Gastroesophageal sphincter (tissue), 4 donors: ENCODE measurements around the gene TMEM178B. TPM values are rescaled to one million over a fixed set of nuclear protein-coding genes. Genes with fewer than 3 reads are reported as not detected.

Source experiments
- ATAC-seq: fragments of 150-250 bp; one replicate; pipeline ENCODE4 v1.9.1; 2016; ENCODE audit warnings: mild to moderate bottlenecking, moderate library complexity
- H3K27ac ChIP-seq, 4 donors: fragments of 200-600 bp; sonication (generic) in 3 of 4; 1 replicate in 3 of 4; 2 replicates in 1 of 4; pipeline ENCODE4 v1.5.1; 2016 to 2019
- H3K27me3 ChIP-seq: fragments of 200-600 bp; sonication (generic); one replicate; pipeline ENCODE4 v1.5.1; 2019
- H3K36me3 ChIP-seq, 2 donors: fragments of 200-600 bp; sonication (generic); one replicate each; pipeline ENCODE4 v1.5.1; 2019; ENCODE audit warnings: control low read depth in 1 of 2
- H3K4me1 ChIP-seq, 3 donors: fragments of 200-600 bp; sonication (generic); 1 replicate in 2 of 3; 2 replicates in 1 of 3; pipeline ENCODE4 v1.5.1; 2016 to 2019; ENCODE audit warnings: control low read depth in 2 of 3
- H3K4me3 ChIP-seq, 2 donors: fragments of 200-600 bp; sonication (generic); one replicate each; pipeline ENCODE4 v1.5.1; 2019; ENCODE audit warnings: mild to moderate bottlenecking in 1 of 2, moderate library complexity in 1 of 2
- H3K9me3 ChIP-seq, 3 donors: fragments of 200-600 bp; sonication (generic); one replicate each; pipeline ENCODE4 v1.5.1; 2017 to 2019; ENCODE audit warnings: control low read depth in 2 of 3
- EP300 ChIP-seq: sonication (generic); formaldehyde crosslinking; IDR thresholded peaks from one replicate; pipeline ENCODE4 v1.6.1; 2017; ENCODE audit warnings: antibody characterized with exemption, mild to moderate bottlenecking
- POLR2A ChIP-seq, 2 donors: fragments of 450-650 bp; IDR thresholded peaks; one replicate each; pipeline ENCODE4 v1.6.1; 2017; ENCODE audit warnings: antibody characterized with exemption in 2 of 2, mild to moderate bottlenecking in 2 of 2, moderate library complexity in 1 of 2
- POLR2AphosphoS5 ChIP-seq: sonication (generic); formaldehyde crosslinking; IDR thresholded peaks from one replicate; pipeline ENCODE4 v1.6.1; 2017; ENCODE audit warnings: antibody characterized with exemption
- WGBS, 2 donors: methylation state at CpG; one replicate each; pipeline ENCODE4 v1.1.5; 2018; ENCODE audit warnings: low coverage in 1 of 2; 5-methylcytosine and 5-hydroxymethylcytosine counted together
- total RNA-seq, 4 donors: library from RNA; depleted of rRNA; stranded (reverse); fragments of >200 nt; gene quantifications; one replicate each; pipeline ENCODE4 v1.1.0, GENCODE V29; 2016
- TF ChIP-seq, protein P1 (sequence below), 4 experiments: fragments of 200-600 bp in 2 of 4; fragments of 450-650 bp in 2 of 4; sonication (generic) in 1 of 4; IDR thresholded peaks; one replicate each; pipeline ENCODE4 v1.5.1; 2017 to 2019; ENCODE audit warnings: antibody characterized with exemption in 4 of 4, mild to moderate bottlenecking in 2 of 4, moderate library complexity in 2 of 4

Gene TMEM178B
- total RNA-seq, 4 donors from 2014 or later: 0.62 to 1.4 (median 1.0) TPM

DNA sequence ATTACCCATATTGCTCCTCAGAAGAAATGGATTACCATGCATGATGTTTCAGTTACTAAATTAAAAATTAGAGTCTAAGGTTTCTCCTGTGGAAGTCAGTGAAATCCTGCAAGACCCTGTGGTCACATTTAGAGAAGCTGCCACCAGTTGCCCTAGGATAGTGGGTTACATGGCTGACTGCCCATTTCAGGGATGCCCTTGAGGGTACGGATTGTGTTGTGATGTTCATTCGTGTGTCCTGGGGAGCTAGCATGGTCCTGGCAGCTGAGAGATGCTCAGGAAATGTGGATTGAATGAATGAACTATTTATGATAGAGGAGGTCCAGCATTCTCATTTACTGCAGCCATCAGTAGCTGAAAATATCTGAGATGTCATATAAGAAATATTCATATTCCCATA lies 55.1 kb downstream of the TMEM178B start:
- Histone ChIP-seq H3K27ac (no peak overlapping the region), H3K27me3 (no peaks in the 10 kb centered on the region), H3K9me3 (peaks cover 0 to 17% (median 0%) of the 10 kb centered on the region in 3 donors), H3K4me3 (no peak overlapping the region), H3K4me1 (no peaks in the 10 kb centered on the region), H3K36me3 (no peaks in the 10 kb centered on the region)
- WGBS, 2 donors: 40 to 67% methylated on average over 1 to 2 of the region's 2 CpGs
- TF ChIP-seq, protein P1, sequence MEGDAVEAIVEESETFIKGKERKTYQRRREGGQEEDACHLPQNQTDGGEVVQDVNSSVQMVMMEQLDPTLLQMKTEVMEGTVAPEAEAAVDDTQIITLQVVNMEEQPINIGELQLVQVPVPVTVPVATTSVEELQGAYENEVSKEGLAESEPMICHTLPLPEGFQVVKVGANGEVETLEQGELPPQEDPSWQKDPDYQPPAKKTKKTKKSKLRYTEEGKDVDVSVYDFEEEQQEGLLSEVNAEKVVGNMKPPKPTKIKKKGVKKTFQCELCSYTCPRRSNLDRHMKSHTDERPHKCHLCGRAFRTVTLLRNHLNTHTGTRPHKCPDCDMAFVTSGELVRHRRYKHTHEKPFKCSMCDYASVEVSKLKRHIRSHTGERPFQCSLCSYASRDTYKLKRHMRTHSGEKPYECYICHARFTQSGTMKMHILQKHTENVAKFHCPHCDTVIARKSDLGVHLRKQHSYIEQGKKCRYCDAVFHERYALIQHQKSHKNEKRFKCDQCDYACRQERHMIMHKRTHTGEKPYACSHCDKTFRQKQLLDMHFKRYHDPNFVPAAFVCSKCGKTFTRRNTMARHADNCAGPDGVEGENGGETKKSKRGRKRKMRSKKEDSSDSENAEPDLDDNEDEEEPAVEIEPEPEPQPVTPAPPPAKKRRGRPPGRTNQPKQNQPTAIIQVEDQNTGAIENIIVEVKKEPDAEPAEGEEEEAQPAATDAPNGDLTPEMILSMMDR (IDR thresholded peaks at IDR 0.05): no peak
- TF ChIP-seq POLR2A (IDR thresholded peaks at IDR 0.05) (no peak), EP300 (no peak), POLR2AphosphoS5 (no peak)
- ATAC-seq: no peak

DNA sequence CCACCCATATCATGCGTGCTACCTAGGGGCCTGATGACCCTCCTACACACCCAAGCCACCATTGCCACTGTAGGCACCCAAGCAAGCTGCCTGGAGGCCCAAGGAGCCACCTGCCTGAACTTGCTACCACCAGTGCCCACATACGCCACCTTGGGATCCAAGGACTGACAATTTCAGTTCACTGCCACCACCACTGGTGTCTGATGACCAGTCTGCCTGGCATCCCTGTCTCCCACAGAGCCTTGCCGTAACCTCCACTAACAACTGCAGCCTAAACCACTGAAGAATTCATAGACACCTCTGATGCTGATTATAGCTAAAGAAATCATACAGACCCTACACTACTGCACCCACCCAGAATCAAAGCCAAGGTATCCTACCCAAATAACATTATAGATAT lies 58.8 kb downstream of the TMEM178B start:
- Histone ChIP-seq H3K36me3 (no peaks in the 10 kb centered on the region), H3K9me3 (peaks cover 0 to 22% (median 0%) of the 10 kb centered on the region in 3 donors)

DNA sequence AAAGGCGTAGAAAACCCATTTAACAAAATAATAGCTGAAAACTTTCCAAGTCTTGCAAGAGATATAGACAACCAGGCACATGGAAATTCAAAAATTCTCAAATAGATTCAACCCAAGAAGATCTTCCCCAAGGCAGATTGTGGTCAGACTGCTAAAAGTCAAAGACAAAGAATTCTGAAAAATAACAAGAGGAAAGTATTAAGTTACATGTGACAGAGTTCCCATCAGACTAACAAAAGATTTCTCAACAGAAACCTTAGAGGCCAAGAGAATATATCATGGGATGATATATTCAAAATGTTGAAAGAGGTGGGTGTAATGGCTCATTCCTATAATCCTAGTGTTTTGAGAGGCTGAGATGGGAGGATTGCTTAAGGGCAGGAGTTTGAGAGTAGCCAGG lies 59.8 kb downstream of the TMEM178B start:
- H3K4me1 ChIP-seq: no peaks in the 10 kb centered on the region
- H3K4me3 ChIP-seq: no peak overlapping the region
- TF ChIP-seq POLR2AphosphoS5 (no peak), POLR2A (IDR thresholded peaks at IDR 0.05) (no peak), EP300 (no peak)
- TF ChIP-seq, protein P1 (IDR thresholded peaks at IDR 0.05): no peak
- no peak for ATAC-seq
- H3K36me3 ChIP-seq: no peaks in the 10 kb centered on the region
- no peaks in the 10 kb centered on the region for H3K27me3 ChIP-seq
- peaks cover 0 to 22% (median 0%) of the 10 kb centered on the region in 3 donors for H3K9me3 ChIP-seq
- 83% methylated on average over 1 of the region's 1 CpG; no CpG with 5 or more reads in 1 of the 2 donors for WGBS, 2 donors
- H3K27ac ChIP-seq: no peak overlapping the region

More for the DNA sequence above, 58.8 kb downstream of the TMEM178B start:
- Histone ChIP-seq H3K4me1 (no peaks in the 10 kb centered on the region), H3K27ac (no peak overlapping the region), H3K27me3 (no peaks in the 10 kb centered on the region), H3K4me3 (no peak overlapping the region)
- no peak for TF ChIP-seq POLR2A (IDR thresholded peaks at IDR 0.05)
- TF ChIP-seq POLR2AphosphoS5: no peak
- no peak for TF ChIP-seq EP300
- TF ChIP-seq, protein P1 (IDR thresholded peaks at IDR 0.05): no peak
- 73 to 83% methylated on average over 2 of the region's 3 CpGs for WGBS, 2 donors
- ATAC-seq: no peak

DNA sequence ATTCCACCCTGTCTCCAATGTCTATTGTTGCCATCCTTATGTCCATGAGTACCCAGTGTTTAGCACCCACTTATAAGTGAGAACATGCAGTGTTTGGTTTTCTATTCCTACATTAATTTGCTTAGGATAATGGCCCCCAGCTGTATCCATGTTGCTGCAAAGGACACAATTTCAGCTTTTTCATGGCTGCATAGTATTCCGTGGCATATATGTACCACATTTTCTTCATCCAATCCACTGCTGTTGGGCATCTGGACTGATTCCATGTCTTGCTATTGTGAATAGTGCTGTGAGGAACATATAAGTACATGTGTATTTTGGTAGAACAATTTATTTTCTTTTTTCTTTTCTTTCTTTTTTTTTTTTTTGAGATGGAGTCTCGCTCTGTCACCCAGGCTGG lies 68.2 kb downstream of the TMEM178B start:
- TF ChIP-seq, protein P1 (IDR thresholded peaks at IDR 0.05): no peak
- TF ChIP-seq POLR2AphosphoS5 (no peak), POLR2A (IDR thresholded peaks at IDR 0.05) (no peak), EP300 (no peak)
- Histone ChIP-seq H3K36me3 (no peaks in the 10 kb centered on the region), H3K4me3 (no peak overlapping the region), H3K4me1 (no peaks in the 10 kb centered on the region), H3K27ac (no peak overlapping the region), H3K9me3 (peaks cover 0 to 18% (median 0%) of the 10 kb centered on the region in 3 donors), H3K27me3 (no peaks in the 10 kb centered on the region)
- 85 to 95% methylated on average over 2 of the region's 2 CpGs for WGBS, 2 donors
- ATAC-seq: no peak

DNA sequence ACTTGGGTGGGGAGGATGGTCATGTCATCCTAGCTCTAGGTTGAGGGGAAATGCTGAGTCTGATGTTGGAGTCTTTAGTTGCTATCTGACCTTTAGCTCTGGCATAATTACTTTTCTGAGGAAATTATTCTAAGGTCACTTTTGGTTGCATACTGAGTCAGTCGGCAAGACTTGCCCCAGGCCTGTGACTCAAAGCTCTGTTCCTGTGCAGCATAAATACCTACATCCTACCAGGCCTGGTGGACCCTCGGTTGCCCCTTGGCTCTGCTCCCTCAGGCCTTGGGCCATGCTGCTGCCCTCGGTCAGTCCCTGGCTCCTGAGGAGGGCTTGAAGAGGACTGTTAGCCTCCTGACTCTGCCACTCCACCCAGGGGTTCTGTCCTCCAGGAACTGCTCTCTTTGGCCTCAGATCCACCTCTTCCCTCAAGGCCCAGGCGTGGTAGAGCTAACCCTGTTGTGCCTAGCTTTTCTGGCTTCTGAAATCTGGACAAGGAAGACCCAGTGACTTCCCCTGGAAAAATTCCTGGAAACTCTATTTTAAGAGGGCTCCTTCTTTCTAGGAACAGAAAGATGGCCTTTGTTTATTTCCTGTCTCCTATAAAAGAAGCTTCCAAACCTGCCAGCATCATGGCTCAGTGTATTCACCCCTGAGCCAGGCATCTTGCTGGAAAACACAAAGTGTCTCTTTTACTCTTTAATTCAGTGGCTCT lies 71.2 kb downstream of the TMEM178B start:
- TF ChIP-seq POLR2AphosphoS5 (no peak), EP300 (no peak), POLR2A (IDR thresholded peaks at IDR 0.05) (no peak)
- TF ChIP-seq, protein P1 (IDR thresholded peaks at IDR 0.05): no peak
- Histone ChIP-seq H3K36me3 (no peaks in the 10 kb centered on the region), H3K27me3 (no peaks in the 10 kb centered on the region), H3K27ac (no peak overlapping the region), H3K4me3 (no peak overlapping the region), H3K9me3 (peaks cover 0 to 27% (median 0%) of the 10 kb centered on the region in 3 donors), H3K4me1 (no peaks in the 10 kb centered on the region)
- no peak for ATAC-seq
- 66% methylated on average over 4 of the region's 4 CpGs; no CpG with 5 or more reads in 1 of the 2 donors for WGBS, 2 donors
